GM18870 (cell line): ENCODE results near the gene CDK19.
"Not testable (repeated sequence)": the region's sequence is repeated elsewhere in the genome, so short reads cannot be mapped to it uniquely, and the experiment has no call there.

Experiments
- ATAC-seq: cut with Tn5 transposase; IDR thresholded peaks from one replicate; pipeline ENCODE4 v1.9.1; 2021; ENCODE audit warnings: moderate library complexity; ENCODE audit not compliant: unreplicated experiment

The CDK19 gene

DNA sequence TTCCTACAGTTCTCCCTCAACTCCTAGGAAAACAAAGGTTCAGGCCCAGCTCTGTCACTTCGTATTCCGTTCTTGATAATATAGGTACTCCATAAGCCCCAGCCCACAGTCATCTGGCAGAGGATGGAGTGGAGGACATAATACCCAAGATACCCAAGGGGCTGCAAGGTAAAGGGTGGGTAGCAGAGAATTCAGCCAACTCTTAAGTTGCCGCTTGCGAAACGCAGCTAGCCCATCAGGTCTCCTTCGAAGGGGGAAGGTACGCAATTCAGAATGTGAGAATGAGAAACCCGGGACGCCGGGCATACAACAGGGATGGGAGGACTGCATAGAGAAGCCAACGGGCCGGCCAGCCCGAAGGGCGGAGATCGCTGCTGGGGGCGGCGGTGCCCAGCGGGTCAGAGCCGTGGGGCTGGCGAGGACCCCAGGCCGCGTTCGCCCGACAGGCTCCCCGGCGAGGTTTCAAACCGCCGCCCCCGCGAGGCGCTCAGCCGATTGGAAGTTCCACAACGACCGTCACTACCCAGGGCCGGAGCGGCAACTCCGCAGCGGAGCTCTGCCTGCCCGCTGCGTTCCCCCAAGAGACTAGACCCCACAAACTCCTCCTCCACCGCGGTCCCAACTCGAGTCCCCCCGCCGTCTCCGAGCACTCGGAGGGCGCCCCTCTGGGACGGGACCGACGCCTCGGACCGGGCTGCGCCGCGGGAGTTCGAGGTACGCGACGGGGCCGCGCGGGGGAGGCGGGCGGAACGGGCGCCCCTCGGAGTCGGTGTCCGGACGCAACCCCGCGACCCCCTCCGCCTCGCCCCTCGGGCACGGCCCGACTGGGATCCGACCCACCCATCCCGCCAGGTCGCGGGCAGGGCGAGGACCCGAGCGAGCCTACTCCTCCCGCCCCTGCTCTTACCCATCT lies 911 bp downstream of the CDK19 start:
- ATAC-seq: no peak

DNA sequence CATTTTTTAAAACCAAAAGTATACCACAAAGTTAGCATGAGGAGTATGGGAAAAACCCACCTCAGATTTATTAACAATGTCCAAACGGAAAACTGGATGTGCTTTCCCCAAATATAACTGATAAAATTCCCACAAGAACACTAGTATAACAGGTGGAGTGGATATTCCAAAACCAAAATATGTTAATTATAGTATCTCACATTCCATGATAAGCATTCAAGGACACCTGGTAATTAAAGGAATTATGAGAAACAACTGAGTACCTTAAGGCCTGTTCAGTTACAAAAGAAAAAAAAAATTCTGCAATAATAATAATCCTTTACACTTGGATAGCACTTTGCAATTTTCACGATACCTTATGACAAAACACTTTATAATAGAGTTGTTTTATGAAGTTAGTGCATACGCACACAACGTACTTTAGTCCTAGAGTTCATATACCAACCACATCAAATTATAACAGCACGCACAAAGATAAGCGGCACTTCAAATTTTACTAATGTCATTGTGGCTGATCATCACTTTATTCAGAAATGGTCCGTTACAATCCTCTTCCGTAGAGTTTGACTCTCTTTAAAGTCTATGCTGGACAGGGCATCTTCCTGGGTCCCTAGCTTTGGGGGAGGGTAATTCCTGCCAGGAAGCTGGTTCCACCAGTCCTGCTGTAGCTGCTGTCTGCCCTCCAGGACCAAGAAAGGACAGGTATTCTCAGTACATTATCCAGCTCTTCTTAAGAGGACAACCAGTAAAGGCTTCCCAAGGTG lies 1.7 kb downstream of the CDK19 start:
- no peak for ATAC-seq

DNA sequence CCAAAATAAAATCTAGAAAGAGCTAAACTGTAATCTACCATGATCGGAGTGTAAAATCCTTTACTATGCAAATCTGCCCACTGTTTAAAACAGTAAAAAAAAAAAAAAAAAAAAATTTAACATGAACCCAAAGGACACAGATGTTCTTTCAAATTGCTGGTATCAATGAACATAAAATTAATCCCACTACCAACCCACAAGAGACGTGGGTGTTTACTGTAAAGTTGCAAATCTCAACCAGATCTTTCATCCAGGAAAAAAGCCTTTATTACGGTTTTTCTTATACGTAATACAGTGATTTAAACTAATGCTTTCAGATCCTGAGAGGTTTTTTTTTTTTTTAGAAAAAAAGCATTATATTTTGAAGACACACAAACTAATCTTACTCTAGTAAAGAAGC lies 2.5 kb downstream of the CDK19 start:
- no peak for ATAC-seq

DNA sequence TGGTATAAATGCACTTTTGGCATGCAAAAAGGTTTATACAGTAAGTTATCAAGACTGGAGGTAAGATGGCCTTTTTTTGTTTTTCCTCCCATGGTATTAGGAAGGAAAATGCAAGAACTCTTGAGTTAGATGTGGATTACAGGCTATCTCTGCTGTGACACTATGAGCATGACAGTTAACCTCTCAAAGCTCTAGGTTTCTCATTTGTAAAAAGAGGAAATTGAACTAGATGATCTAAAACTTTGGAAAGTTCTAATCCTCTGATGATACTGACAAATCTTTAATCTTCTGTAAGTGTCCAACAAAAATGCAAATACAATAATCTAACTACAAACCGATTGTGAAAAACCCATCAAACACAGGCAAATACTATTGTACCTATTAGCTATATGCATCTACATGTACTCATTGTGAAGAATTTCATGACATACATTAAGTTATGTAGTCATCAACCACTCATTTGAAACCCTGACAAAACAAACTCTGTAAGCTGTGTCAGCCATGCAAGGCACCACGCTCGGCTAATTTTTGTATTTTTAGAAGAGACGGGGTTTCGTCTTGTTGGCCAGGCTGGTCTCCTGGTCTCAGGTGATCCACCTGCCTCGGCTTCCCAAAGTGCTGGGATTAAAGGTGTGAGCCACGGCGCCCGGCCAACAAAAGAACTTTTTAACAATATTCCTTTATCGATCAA lies 4.2 kb downstream of the CDK19 start:
- ATAC-seq: peak; percentile 30

DNA sequence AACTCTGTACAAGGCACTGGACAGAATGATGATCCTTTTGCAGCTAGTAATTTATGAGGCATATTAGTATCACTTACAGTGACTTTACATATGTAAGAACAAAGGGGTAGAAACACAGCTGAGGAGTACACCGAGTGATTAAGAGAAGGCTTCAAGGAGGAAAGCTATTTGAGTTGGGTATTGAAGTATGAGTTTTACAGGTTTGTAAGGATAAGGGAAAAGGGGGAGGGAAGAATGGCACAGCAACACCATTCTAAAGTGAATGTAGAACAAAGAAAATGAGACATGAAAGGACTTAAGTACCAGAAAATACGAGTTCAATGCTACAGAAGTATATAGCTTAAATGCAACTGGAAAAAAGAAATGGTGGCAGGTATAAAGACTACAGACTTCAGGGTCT lies 5.5 kb downstream of the CDK19 start:
- no peak for ATAC-seq

- ATAC-seq: not testable (repeated sequence)
Observed at GRCh38 chr6:110802175-110802574, 13.1 kb downstream of the CDK19 start.

GRCh38 chr6:110800839-110801196 lies 14.5 kb downstream of the CDK19 start:
- ATAC-seq: no peak

- no peak for ATAC-seq
Observed at GRCh38 chr6:110800196-110800838, 15.0 kb downstream of the CDK19 start.

DNA sequence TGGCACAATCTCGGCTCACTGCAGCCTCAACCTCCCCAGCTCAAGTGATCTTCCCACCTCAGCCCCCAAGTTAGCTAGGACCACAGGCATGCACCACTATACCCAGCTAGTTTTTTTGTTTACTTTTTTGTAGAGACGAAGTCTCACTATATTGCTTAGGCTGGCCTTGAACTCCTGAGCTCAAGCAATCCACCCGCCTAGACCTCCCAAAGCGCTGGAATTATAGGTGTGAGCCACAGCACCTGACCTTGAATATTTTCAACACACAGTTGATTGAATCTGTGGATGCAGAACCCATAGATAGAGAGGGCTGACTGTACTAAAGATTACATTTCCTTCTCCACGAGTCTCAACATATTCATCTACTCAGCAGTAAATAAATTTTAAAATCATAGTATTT lies 15.6 kb downstream of the CDK19 start:
- ATAC-seq: no peak

DNA sequence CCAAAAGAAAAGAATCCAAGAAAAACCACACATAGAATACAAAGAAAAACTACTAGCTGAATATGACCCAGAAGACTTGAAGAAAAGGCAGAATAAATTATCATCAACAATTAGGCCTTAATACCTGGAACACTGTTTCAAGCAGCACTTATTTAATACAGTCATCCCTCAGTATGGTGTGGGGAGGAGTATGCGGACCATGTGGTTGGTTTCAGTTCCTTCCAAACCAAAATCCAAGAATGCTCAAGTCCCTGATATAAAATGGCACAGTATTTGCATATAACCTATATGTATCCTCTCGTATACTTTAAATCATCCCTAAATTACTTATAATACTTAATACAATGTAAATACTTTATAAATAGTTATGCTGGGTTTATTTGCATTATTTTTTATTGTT lies 16.1 kb downstream of the CDK19 start:
- ATAC-seq: no peak

- ATAC-seq: no peak
Observed at GRCh38 chr6:110795271-110795670, 20.0 kb downstream of the CDK19 start.

- no peak for ATAC-seq
Observed at GRCh38 chr6:110786696-110787095, 28.6 kb downstream of the CDK19 start.

DNA sequence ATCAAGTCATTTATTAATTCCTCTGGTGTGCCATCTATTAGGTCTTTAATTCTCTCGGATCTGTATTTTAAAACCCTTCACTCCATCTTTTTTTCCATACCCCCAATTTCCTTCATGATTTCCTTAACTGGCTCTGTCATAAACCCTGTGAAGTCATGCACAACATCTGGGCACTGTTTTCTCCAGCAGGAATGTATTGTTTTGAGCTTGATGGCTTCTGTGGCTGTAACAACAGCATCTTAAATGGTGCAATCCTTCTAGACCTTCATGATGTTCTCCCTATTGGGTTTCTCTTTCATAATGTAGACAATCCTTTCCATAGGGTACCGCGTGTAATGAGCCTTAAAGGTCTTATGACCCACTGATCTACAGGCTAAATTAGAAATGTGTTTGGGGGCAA lies 29.0 kb downstream of the CDK19 start:
- no peak for ATAC-seq

- no peak for ATAC-seq
Observed at GRCh38 chr6:110784610-110784979, 30.7 kb downstream of the CDK19 start.

- no peak for ATAC-seq
Observed at GRCh38 chr6:110781522-110782214, 33.6 kb downstream of the CDK19 start.

DNA sequence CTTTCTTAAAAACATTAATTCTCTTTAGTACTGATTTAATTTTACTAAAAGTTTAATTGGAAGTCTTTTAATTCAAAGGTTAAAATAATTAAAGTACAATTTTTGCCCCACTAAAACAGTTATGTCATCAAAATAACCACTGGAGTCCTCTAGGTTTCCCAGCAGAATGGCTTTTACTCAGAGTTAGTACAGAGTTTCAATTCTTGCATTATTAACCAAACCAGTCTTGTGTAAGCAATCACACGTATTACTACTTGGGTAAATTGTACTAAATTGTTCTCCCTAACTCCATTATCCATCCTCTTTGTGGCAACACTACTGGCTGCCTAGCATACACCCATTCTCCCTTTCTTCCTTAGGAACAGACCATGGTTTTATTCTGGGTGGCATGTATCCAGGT lies 36.9 kb downstream of the CDK19 start:
- ATAC-seq: no peak

- ATAC-seq: no peak
Observed at GRCh38 chr6:110777636-110778035, 37.6 kb downstream of the CDK19 start.

- no peak for ATAC-seq
Observed at GRCh38 chr6:110776413-110776812, 38.9 kb downstream of the CDK19 start.

DNA sequence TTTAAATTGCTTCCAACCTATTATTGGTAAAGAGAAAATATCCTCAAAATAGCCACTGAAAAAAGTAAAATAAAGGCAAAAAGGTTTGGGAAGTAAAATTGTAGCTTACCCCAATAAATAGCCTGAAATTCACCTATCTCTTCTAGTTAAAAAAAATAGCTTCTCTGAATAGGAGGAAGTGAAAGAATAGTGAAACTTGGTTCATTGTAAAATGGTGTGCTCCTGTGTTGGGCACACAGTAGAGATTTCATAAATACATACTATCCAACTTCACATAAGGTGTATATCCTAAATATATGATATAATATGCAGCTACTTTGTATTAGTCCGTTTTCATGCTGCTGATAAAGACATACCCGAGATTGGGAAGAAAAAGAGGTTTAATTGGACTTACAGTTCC lies 45.3 kb downstream of the CDK19 start:
- ATAC-seq: no peak

DNA sequence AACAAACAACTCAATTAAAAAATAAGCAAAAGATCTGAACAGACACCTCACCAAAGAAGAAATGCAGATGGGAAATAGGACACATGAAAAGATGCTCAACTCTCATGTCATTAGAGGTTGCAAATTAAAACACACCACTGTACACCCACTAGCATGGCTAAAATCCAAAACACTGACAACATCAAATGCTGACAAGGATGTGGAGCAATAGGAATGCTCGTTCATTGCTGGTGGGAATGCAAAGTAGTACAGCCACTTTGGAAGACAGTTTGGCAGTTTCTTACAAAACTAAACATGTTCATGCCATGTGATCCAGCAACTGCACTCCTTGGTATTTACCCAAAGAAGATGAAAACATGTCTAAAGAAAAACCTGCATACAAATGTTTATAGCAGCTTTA lies 47.2 kb downstream of the CDK19 start:
- ATAC-seq: no peak

DNA sequence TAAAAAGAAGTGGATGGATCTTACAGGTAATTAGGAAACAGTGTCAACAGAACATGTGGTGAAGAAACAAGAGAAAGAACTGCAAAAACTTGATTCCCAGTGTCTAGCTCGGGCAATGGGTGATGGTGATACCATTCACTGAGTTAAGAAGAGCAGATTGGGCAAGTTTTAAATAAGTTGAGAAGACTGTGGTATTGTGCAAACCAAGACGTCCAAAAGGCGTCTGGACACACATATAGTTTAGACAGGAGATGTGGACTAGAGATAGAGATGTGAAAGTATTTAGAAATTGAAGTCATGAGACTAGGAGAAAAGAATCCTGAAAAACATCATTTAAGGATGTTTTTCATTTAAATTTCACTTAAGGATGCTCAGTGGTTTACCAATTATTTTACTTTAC lies 53.9 kb downstream of the CDK19 start:
- no peak for ATAC-seq
